ENCODE data around the gene PTPRC.

PTPRC gene

DNA sequence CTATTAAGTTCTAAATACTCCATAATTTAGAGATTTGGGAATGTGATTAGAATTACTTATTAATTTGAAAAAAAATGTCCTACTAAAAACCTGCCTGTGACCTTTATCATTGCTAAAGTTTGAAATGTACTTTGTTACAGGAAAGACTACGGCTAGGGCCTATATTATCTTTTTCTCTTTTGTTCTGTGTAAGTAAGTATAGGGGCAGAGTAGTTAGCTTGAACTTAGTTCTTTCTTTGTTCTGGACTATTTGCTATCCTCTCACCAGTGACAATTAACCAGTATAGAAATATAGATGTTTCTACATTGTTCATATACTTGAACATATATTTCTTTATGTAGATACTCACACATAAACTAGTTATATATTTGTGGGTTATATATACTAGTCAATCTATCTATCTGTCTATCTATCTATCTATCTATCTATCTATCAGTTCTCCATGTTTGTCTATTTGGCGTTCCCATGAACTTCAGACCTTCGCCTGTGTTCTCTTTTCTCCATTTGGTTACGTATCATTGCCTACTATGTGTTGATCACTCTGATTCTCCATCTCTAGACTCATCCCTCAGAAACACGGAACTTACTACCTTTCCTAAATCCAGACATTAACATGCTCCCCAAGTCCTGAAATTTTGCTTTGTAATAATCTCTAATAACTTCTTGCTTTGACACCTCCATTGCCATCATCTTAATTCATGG, 3.3 kb downstream of the PTPRC start:
- no peak overlapping the region for H3K4me3 ChIP-seq
- no peak for TF ChIP-seq CTCF (IDR thresholded peaks at IDR 0.05)
- no peak overlapping the region for H3K27ac ChIP-seq
- no peak for DNase-seq (ENCODE audit: low spot score)

GRCh38 chr1:198642983-198643382, 4.1 kb downstream of the PTPRC start:
- Histone ChIP-seq H3K27ac (no peak overlapping the region), H3K4me3 (no peak overlapping the region)
- no peak for TF ChIP-seq CTCF (IDR thresholded peaks at IDR 0.05)
- DNase-seq (ENCODE audit: low spot score): no peak

DNA sequence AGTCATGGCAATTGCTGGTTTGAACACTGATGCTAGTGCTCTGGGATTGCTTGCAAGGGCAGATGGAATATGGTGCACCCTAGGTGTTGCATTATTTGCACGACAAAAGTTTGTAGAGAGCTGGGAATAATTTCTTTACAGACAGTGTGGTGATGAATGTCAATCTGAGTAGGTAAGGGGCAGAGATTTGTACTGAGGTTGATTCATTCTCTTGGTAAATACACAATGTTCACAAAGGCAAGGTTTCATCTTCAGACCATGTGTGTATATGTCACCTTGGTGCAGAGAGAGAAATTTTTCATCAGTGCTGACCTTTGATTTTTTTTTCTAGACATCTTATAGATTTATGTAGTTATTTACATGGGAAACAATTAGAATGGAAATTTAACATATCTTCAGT, 5.0 kb downstream of the PTPRC start:
- no peak overlapping the region for H3K27ac ChIP-seq
- no peak for DNase-seq (ENCODE audit: low spot score)
- TF ChIP-seq CTCF (IDR thresholded peaks at IDR 0.05): no peak
- no peak overlapping the region for H3K4me3 ChIP-seq

GRCh38 chr1:198647055-198647454, 8.2 kb downstream of the PTPRC start:
- DNase-seq (ENCODE audit: low spot score): no peak
- H3K4me3 ChIP-seq: no peak overlapping the region
- no peak overlapping the region for H3K27ac ChIP-seq
- TF ChIP-seq CTCF (IDR thresholded peaks at IDR 0.05): no peak

DNA sequence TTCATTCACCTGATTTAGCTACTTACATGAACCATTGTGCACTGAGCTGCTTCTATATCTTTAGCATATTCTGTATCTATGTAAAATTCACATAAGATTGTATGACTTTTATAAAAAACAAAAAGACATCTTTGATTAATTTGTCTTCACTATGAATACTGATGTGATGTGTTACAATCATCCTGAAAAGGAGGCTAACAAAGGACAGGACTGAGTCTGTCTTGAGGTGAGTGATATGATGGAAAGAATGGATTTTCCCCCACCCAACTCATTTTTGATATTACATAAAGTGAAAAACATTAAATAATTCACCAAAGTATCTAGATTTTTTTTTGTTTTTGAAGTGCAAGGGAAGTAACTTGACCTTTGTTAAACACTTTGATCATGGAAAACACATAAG, 9.8 kb downstream of the PTPRC start:
- no peak for TF ChIP-seq CTCF (IDR thresholded peaks at IDR 0.05)

DNA sequence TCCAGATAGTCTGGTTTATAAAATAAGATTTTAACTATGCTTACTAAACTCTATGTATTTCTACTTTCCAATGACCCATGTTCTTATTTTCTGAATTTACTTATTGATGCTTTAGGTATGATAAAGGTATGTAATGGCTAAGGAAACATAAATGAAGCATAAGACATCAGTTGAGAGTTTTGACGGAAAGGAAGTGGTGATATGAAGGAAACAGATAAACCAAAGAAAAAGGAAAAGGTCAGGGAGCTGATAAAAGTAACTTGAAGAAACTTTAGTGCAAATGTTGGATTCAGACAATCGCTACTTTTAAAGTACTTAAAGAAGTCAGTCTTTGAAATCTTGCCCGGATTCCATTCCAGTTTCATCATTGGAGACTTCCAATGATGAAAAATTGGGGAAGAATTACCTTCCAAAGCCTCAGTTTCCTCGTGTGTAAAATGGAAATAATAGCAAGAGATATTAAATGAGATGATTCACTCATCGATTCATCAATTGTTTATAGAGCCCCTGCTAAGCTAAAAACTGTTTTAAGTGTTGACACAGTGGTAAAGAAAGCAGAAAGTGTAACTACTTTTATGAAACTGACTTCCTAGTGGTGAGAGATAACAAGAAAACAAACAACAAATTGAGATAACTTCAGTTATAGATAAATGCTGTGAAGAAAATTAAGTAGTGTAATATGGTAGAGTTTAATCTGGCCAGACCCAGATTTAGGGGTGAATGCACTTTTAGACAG, 10.6 kb downstream of the PTPRC start:
- TF ChIP-seq CTCF (IDR thresholded peaks at IDR 0.05): no peak
- H3K4me3 ChIP-seq: no peak overlapping the region
- H3K27ac ChIP-seq: no peak overlapping the region
- no peak for DNase-seq (ENCODE audit: low spot score)

More for the DNA sequence above, 9.8 kb downstream of the PTPRC start:
- H3K4me3 ChIP-seq: no peak overlapping the region
- H3K27ac ChIP-seq: no peak overlapping the region
- no peak for DNase-seq (ENCODE audit: low spot score)

GRCh38 chr1:198649968-198650338, 11.1 kb downstream of the PTPRC start:
- TF ChIP-seq CTCF (IDR thresholded peaks at IDR 0.05): no peak
- no peak overlapping the region for H3K4me3 ChIP-seq
- no peak overlapping the region for H3K27ac ChIP-seq

More at GRCh38 chr1:198649968-198650338, 11.1 kb downstream of the PTPRC start:
- DNase-seq (ENCODE audit: low spot score): no peak
